ENCODE data around the gene KLC1. TPM values are rescaled to one million over a fixed set of nuclear protein-coding genes. Genes with fewer than 3 reads are reported as not detected.

The KLC1 gene
- total and polyA plus RNA-seq, 2 of the 13 experiments (the other 11 are each of a cell fraction or from before 2014, with no cell fraction given): 53.2 to 63.5 TPM

DNA sequence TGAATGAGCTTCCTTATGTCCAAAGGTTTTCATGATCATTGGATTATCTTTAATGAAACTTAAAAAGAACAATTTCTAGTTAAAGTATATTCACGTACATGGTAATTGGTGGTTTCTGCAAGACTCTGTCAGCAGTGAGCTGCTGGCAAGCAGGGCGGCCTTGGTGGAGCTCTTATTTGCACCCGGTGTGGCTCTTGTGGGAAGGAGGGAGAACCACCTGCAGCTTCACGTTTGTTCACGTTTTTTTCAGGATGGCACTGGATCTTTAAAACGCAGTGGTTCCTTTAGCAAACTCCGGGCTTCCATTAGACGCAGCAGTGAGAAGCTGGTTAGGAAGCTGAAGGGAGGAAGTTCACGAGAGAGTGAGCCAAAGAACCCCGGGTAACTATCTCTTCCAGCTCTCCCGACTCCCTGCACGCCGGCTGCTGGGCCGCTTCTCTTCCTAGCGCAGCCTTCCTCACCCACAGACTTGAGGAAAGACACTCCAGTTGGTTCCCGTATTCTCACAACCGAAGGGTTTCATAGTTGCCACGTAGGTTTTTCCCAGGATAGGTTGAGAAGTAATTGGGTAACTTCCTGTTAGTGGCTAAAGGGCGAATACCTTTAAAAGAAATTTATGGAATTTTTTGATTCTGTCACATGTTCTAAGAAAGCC, 57.9 kb downstream of the KLC1 start (continued):
- TF ChIP-seq, protein P1, sequence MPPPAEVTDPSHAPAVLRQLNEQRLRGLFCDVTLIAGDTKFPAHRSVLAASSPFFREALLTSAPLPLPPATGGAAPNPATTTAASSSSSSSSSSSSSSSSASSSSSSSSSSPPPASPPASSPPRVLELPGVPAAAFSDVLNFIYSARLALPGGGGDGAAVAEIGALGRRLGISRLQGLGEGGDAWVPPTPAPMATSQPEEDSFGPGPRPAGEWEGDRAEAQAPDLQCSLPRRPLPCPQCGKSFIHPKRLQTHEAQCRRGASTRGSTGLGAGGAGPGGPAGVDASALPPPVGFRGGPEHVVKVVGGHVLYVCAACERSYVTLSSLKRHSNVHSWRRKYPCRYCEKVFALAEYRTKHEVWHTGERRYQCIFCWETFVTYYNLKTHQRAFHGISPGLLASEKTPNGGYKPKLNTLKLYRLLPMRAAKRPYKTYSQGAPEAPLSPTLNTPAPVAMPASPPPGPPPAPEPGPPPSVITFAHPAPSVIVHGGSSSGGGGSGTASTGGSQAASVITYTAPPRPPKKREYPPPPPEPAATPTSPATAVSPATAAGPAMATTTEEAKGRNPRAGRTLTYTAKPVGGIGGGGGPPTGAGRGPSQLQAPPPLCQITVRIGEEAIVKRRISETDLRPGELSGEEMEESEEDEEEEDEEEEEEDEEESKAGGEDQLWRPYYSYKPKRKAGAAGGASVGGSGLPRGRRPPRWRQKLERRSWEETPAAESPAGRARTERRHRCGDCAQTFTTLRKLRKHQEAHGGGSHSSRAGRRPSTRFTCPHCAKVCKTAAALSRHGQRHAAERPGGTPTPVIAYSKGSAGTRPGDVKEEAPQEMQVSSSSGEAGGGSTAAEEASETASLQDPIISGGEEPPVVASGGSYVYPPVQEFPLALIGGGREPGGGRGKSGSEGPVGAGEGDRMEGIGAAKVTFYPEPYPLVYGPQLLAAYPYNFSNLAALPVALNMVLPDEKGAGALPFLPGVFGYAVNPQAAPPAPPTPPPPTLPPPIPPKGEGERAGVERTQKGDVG (CRISPR knock-in tag; IDR thresholded peaks at IDR 0.05; ENCODE audit: borderline replicate concordance): no peak
- TF ChIP-seq JUND (CRISPR knock-in tag; IDR thresholded peaks at IDR 0.05) (no peak), ZUFSP (CRISPR knock-in tag; IDR thresholded peaks at IDR 0.05; ENCODE audit: borderline replicate concordance) (no peak), NFIC (IDR thresholded peaks at IDR 0.05; ENCODE audit: low read length) (no peak)

DNA sequence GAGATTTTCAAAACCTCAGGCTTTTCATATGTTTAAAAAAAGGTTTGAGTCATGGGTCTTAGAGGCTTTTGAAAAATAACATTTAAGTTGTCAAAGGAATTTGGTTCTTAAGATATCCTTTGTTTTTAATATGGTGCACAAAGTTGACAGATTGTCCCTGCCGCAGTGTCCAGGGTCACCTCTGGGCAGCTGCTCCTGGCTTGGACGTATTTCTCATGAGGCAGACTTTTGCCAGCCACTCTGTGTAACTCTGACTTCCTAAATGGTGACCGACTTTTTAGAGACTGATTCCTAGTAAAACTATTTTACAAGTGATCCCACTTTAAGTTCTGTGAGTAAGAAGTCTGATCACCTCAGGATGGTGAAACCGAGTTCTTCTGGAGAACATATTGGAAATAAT, 58.7 kb downstream of the KLC1 start:
- FAIRE-seq: no peak
- POLR2A ChIA-PET: no interaction called here

More for the DNA sequence above, 58.7 kb downstream of the KLC1 start:
- 95% methylated on average over 4 of the region's 4 CpGs for WGBS (ENCODE audit: low lambda C conversion rate)
- no peaks in the 10 kb centered on the region for H3K4me1 ChIP-seq (ENCODE audit: insufficient read depth, low read length)
- no peak overlapping the region for H3K27ac ChIP-seq (ENCODE audit: extremely low read length, insufficient read depth, low read length)
- ATAC-seq (no peak), DNase-seq (ENCODE audit: low spot score) (no peak)
- no peaks in the 10 kb centered on the region for H3K27me3 ChIP-seq (ENCODE audit: control insufficient read depth in 1 of 2, insufficient read depth in 2 of 2, low read length in 2 of 2)
- CTCF ChIA-PET (ENCODE audit: low intra/inter-chr PET ratio, low total read pairs): no interaction called here
- no peak overlapping the region for H3K4me3 ChIP-seq (replicated peaks in 1 of 3; ENCODE audit: insufficient read depth in 1 of 3, low read depth in 2 of 3, low read length in 3 of 3)
- H3K9ac ChIP-seq (ENCODE audit: insufficient read depth, low read depth, low read length): no peak overlapping the region
- TF ChIP-seq ZNF790 (CRISPR knock-in tag; IDR thresholded peaks at IDR 0.05; ENCODE audit: borderline replicate concordance): no peak
- no peak for TF ChIP-seq DDIT3 (CRISPR knock-in tag; IDR thresholded peaks at IDR 0.05)
- TF ChIP-seq ZNF12 (CRISPR knock-in tag; IDR thresholded peaks at IDR 0.05): no peak
- no peak for TF ChIP-seq SMYD3 (CRISPR knock-in tag; IDR thresholded peaks at IDR 0.05)
- TF ChIP-seq ZNF782 (CRISPR knock-in tag; IDR thresholded peaks at IDR 0.05; ENCODE audit: borderline replicate concordance): no peak
- TF ChIP-seq IRX3 (CRISPR knock-in tag; IDR thresholded peaks at IDR 0.05; ENCODE audit: borderline replicate concordance, low read depth): no peak
- no peak for TF ChIP-seq ZNF792 (CRISPR knock-in tag; IDR thresholded peaks at IDR 0.05)
- no peak for TF ChIP-seq CHD4 (IDR thresholded peaks at IDR 0.05; ENCODE audit: borderline replicate concordance, low read length)
- no peak for TF ChIP-seq RFXAP (CRISPR knock-in tag; IDR thresholded peaks at IDR 0.05; ENCODE audit: borderline replicate concordance)
- TF ChIP-seq ZNF232 (CRISPR knock-in tag; IDR thresholded peaks at IDR 0.05; ENCODE audit: borderline replicate concordance): no peak
- no peak for TF ChIP-seq DR1 (CRISPR knock-in tag; IDR thresholded peaks at IDR 0.05)
- no peaks in the 10 kb centered on the region for H3K79me2 ChIP-seq (ENCODE audit: insufficient read depth, low read length)
- H3K4me2 ChIP-seq (ENCODE audit: low read depth, low read length): no peak overlapping the region
- H4K20me1 ChIP-seq (ENCODE audit: insufficient read depth, low read length): no peaks in the 10 kb centered on the region
- H3K9me3 ChIP-seq (ENCODE audit: low read length): no peaks in the 10 kb centered on the region
- intact Hi-C loops (cut with micrococcal nuclease; ENCODE audit: unreplicated experiment) (no loop called here), in situ Hi-C loops (cut with HindIII; ENCODE audit: extremely low pct_ligation_motif_present, low pct_unique_long_range_greater_than_20kb) (no loop called here)
- BruUV-seq (replicated peaks): no TSS peak
- no peak overlapping the region for H2AFZ ChIP-seq (ENCODE audit: low read length)
- H3K36me3 ChIP-seq (replicated peaks in 1 of 2; ENCODE audit: control insufficient read depth in 1 of 2, insufficient read depth in 2 of 2, low read length in 2 of 2): peaks cover 17 to 71% of the 10 kb centered on the region in 2 experiments

All from HepG2 (cell line).